HFFc6 (cell line): Measurements from ENCODE around the gene SLC35E1. TPM values are rescaled to one million over a fixed set of nuclear protein-coding genes. Genes with fewer than 3 reads are reported as not detected.

ENCODE experiments used
- DNase-seq: peaks from one replicate; pipeline ENCODE4 v3.0.0-alpha.2; 2018
- H3K27ac Mint-ChIP-seq: 2 replicates; pipeline ENCODE4 v1.8.0; 2020; ENCODE audit warnings: mild to moderate bottlenecking, mixed read lengths
- H3K27me3 Mint-ChIP-seq: 2 replicates; pipeline ENCODE4 v1.8.0; 2021; ENCODE audit warnings: mild to moderate bottlenecking, moderate library complexity, mixed read lengths; ENCODE audit not compliant: insufficient read depth
- H3K36me3 Mint-ChIP-seq: 2 replicates; pipeline ENCODE4 v1.8.0; 2021; ENCODE audit warnings: low read depth, mixed read lengths
- H3K4me1 Mint-ChIP-seq: 2 replicates; pipeline ENCODE4 v1.8.0; 2020; ENCODE audit warnings: low read depth, mixed read lengths
- H3K4me3 Mint-ChIP-seq: 2 replicates; pipeline ENCODE4 v1.8.0; 2020; ENCODE audit warnings: mild to moderate bottlenecking, moderate library complexity, mixed read lengths
- H3K9me3 Mint-ChIP-seq: 2 replicates; pipeline ENCODE4 v1.8.0; 2020; ENCODE audit warnings: mild to moderate bottlenecking, mixed read lengths
- total RNA-seq, 6 experiments: library from RNA; stranded (reverse); fragmentation: NEBNext Ultra II Directional; extraction: Animal tissue kit (Norgen Biotek cat#: 25700); gene quantifications; 2 replicates in 1 of 6; 3 replicates in 5 of 6; pipeline ENCODE4 v1.2.3, GENCODE V29; 2021
- TF ChIP-seq, protein P1 (sequence below): fragments of 200-600 bp; sonication (generic); IDR thresholded peaks from 2 replicates; pipeline ENCODE4 v1.5.0; 2021; ENCODE audit warnings: antibody characterized with exemption, mild to moderate bottlenecking

SLC35E1 gene
- total RNA-seq, 6 experiments from 2014 or later = 44.2 to 67.1 (median 55.4) TPM

DNA sequence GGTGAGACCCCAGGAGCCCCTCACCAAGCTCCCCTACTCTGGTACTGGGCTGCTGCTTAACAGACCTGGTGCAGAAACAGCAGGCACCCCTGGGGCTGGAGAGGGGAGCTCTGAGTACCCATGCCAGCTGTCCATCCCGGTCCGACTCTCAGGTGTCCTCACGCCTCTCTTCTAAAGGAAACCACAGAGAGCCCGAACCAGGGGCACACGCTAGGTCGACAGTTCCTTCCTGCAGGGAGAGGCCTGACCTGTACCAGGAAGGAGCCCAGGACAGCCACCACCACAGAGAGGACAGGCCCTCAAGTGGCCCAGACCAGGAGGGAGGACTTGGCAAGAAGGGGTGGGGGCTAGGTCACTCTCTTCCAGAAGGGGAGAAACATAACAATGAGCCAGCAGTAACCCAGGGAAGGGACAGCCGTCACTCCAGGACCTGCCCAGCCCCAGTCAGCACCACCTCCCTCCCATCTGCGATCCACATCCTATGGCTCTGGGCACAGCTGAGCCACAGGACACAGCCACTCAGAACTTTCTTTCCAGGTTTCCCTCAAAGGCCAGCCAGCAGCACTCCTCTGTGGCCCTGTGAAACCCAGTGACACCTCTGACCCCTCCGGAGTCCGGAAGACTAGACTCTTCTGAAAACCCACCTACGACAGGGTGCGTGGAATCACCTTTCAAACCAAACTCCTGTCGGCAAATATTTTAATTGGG is 13.0 kb upstream of the SLC35E1 start:
- peak overlapping the region; percentile 76 for H3K27ac Mint-ChIP-seq
- DNase-seq = no peak

DNA sequence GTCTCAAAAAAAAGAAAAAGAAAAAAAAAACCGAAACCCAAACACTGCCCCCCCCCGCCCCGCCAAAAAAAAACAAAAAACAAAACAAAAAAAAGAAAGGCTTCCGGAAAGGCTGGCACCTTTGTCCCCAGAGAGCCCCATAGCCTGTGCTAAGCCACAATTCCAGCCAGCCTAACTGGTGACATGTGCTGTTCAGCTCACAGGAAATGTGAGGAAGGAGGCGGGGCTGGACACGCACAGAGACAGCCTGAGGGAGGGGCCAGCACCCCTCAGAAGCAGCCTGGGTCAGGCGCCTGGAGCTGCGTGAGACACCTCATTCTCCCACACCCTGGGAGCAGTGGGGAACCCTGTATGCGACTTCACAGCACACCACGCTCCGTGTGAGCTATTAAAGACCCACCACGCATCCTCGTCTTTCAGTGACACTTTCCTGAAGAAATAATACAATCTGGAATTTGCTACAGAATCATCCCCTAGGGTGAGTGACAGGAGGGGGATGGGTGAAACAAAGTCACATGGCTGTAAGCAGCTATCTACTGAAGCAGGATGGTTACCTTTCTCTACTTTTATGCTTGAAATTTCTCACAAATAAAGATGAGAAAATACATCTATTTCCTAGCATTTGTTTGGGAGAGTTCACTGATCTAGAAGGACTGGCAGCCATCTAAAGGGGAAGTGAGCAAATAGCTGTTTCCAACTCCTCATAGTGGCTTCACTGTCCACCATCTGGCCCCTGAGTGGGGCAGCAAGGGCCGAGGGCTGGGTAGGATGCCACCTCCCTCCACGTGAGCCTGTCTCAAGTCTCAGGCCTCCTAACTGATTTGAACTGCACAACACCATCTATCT is 12.3 kb upstream of the SLC35E1 start:
- Mint-ChIP-seq H3K4me1 (peaks cover 66% of the 10 kb centered on the region), H3K4me3 (peak overlapping the region; percentile 24; the same call in 1 of the 2 replicates), H3K27ac (peak overlapping the region; percentile 76)

More for the DNA sequence above, 13.0 kb upstream of the SLC35E1 start:
- Mint-ChIP-seq H3K4me3 (no peak overlapping the region), H3K36me3 (no peaks in the 10 kb centered on the region), H3K4me1 (peaks cover 68% of the 10 kb centered on the region), H3K27me3 (no peaks in the 10 kb centered on the region), H3K9me3 (no peaks in the 10 kb centered on the region)
- TF ChIP-seq, protein P1, sequence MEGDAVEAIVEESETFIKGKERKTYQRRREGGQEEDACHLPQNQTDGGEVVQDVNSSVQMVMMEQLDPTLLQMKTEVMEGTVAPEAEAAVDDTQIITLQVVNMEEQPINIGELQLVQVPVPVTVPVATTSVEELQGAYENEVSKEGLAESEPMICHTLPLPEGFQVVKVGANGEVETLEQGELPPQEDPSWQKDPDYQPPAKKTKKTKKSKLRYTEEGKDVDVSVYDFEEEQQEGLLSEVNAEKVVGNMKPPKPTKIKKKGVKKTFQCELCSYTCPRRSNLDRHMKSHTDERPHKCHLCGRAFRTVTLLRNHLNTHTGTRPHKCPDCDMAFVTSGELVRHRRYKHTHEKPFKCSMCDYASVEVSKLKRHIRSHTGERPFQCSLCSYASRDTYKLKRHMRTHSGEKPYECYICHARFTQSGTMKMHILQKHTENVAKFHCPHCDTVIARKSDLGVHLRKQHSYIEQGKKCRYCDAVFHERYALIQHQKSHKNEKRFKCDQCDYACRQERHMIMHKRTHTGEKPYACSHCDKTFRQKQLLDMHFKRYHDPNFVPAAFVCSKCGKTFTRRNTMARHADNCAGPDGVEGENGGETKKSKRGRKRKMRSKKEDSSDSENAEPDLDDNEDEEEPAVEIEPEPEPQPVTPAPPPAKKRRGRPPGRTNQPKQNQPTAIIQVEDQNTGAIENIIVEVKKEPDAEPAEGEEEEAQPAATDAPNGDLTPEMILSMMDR = no peak

GRCh38 chr19:16582486-16583261 is 10.5 kb upstream of the SLC35E1 start:
- Mint-ChIP-seq H3K36me3 (peaks cover 5% of the 10 kb centered on the region), H3K27ac (peak overlapping the region; percentile 21; the same call in 1 of the 2 replicates), H3K27me3 (peaks cover 2% of the 10 kb centered on the region), H3K4me1 (peaks cover 52% of the 10 kb centered on the region), H3K9me3 (no peaks in the 10 kb centered on the region), H3K4me3 (peak overlapping the region; percentile 32; the same call in 1 of the 2 replicates)
- DNase-seq = no peak
- TF ChIP-seq, protein P1 = no peak

More for the DNA sequence above, 12.3 kb upstream of the SLC35E1 start:
- Mint-ChIP-seq H3K27me3 (no peaks in the 10 kb centered on the region), H3K9me3 (no peaks in the 10 kb centered on the region), H3K36me3 (no peaks in the 10 kb centered on the region)
- peak; percentile 70 for DNase-seq
- TF ChIP-seq, protein P1 = no peak

DNA sequence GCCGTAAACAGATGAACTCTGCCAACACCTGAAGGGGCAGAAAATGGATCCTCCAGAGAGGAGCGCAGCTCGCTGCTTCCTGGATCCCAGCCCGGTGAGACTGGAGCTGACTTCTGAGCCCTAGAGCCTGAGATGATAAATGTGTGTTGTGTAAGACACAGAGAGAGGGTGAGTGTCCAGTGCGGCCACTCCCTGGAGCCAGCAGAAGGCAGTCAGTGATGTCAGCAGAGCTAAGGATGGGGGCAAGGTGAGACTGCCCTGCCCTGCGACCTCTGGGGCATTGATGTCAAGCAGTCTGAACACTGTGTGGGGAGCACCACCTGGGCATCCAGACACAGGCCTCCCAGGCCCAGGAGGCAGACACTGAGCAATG is 9.7 kb upstream of the SLC35E1 start:
- no peak for DNase-seq
- H3K4me3 Mint-ChIP-seq = no peak overlapping the region
- H3K27ac Mint-ChIP-seq = no peak overlapping the region; the same call in 1 of the 2 replicates
- peaks cover 5% of the 10 kb centered on the region for H3K36me3 Mint-ChIP-seq
- peaks cover 46% of the 10 kb centered on the region for H3K4me1 Mint-ChIP-seq
- peaks cover 2% of the 10 kb centered on the region for H3K27me3 Mint-ChIP-seq
- TF ChIP-seq, protein P1 = no peak
- no peaks in the 10 kb centered on the region for H3K9me3 Mint-ChIP-seq
